Measurements from ENCODE around the gene MOGAT1.
"Not testable (repeated sequence)": the region's sequence is repeated elsewhere in the genome, so short reads cannot be mapped to it uniquely, and the experiment has no call there.

Gene MOGAT1

DNA sequence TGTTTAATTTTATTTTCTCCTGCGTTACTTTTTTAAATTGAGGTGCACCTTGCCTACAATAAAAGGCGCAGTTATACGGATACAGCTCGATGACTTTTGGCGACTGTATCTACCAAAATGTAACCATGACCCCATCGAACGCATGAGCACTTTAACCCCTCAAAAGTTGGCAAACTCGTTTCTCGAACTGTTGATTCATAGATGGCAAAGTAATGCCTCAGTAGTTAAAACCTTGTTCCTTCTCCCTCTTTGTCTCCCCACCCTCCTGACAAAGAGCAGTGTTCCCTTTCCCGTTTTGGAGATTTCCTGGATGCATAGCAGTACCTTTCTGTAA, 577 bp downstream of the MOGAT1 start:
- DNase-seq, result no peak

DNA sequence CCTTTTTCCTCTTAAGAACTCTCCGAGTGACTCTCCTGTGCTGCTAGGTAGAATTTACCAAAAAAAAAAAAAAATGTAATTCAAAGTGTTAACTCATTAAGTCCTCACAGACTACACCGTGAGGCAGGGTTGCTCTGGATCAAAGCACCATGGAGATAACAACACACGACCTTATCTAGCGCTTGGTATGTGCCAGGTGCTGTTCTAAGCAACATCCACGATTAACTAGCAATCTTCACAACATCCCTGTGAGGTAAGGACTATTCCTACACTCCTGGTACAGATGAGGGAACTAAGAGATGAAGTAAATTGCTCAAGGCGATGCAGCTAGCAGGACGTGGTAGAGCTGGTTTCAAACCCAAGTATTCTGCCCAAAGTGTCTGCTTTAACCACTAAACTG, 1.8 kb downstream of the MOGAT1 start:
- no peak for DNase-seq

DNA sequence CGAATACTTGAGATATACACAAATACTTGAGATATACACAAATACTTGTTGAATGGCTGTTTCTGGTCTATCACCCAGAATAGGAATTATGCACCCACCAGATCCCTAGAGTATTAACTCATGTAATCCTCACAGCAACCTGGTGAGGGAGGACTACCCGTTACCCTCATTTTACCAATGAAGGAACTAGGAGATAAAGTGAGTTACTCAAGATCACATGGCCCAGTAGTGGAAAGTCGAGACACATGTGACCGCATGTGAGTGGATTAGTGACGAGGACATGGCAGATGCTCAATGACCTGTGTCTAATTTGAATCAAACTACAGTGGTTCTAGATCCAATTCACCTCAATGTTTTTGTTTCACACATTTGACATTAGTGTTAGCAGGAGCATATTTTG, 2.4 kb downstream of the MOGAT1 start:
- DNase-seq, result no peak

DNA sequence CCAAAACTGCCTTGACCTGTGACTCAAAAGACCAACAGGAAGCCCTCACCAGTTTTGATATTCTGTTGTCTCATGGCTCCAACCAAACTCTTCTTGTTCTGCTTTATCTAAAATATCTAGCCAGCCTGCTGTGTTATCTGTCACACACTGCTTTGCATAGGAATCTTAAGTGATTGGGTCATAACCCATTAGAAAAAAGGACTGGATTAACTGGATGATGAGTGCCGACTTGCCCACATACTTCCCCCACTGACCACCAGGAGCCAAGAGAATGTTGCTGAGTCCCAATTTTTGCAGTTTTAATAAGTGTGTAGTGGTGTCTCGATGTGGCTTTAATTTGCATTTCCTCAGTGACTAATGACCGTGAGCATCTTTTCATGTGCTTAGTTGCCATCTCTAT, 6.5 kb downstream of the MOGAT1 start:
- no peak for DNase-seq

DNA sequence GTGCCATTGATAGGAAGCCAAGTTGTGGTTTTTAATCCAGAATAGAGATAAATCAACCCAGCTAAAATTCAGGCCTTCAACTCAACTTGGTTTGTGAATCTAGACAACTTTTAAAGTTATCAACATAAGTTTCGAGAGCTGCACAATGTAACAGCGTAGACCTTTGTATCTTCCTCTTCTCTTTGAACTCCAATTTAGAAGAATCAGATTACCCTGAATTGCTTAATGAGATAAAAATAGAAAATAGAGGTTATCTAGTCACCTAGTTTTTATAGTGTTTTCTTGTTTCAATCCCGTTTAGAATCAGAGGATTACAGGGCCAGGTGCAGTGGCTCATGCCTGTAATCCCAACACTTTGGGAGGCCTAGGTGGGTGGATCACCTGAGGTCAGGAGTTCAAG, 12.3 kb downstream of the MOGAT1 start:
- DNase-seq, result no peak

DNA sequence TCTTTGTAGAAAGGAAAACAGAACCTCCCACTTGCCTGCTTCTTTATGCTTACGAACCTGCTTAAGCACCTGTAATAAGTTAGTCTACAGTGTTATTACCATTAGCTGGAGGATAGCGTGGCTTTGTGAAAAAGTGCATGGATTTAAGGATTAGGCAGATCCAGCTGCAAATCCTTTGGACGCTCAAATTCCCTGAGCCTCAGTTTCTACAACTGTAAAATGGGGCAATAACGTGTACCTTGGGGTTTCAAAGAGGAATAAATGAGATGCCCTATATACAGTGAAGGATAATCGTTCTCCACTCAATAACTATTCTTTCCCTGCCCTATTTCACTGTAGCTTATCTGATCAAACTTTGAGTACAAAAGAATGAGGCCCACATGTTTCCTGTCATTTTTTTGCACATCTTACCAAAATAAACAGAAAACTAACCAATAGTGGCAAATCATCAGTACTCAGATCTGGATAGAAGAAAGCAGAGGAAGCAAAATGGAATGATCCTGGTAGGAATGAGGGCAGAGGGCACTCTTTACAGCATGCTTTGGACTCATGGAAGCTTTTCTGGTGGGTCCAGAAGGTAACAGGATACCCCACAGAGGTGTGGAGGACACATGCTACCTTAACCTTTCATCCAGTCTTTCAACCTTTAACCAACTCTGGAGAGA, 14.8 kb downstream of the MOGAT1 start:
- no peak for DNase-seq

DNA sequence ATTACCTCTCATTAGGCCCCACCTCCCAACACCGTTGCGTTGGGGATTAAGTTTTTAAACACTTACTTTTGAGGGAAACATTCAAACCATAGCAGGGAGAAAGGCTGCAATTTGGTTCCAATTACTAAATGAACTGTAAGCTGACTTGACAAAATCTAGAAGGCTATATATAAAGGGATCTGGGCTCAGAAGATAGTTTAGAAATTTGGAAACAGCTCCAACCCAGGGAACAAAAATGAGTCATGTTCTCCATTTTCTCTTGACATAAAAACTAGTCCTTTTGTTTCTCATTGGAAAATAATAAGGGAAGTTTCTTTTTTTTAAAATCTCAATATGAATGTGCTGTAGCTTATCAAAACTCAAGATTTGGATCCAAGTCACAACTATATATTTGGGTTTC, 17.5 kb downstream of the MOGAT1 start:
- no peak for DNase-seq

DNA sequence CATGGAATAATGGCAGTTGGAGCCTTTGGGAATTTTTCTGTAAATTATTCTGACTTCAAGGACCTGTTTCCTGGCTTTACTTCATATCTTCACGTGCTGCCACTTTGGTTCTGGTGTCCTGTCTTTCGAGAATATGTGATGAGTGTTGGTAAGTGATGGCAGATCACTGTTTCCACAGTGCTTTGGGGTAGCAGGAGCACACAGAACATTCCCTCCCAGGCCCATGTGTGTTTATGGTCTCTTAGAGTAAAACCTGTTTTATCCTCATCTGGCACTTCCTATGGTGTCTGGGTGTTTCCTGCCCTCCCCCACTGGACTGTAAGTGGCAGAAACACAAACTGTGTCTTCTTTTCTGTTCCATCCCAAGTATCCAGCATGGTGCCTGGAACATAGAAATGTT, 17.9 kb downstream of the MOGAT1 start:
- DNase-seq, result no peak

DNA sequence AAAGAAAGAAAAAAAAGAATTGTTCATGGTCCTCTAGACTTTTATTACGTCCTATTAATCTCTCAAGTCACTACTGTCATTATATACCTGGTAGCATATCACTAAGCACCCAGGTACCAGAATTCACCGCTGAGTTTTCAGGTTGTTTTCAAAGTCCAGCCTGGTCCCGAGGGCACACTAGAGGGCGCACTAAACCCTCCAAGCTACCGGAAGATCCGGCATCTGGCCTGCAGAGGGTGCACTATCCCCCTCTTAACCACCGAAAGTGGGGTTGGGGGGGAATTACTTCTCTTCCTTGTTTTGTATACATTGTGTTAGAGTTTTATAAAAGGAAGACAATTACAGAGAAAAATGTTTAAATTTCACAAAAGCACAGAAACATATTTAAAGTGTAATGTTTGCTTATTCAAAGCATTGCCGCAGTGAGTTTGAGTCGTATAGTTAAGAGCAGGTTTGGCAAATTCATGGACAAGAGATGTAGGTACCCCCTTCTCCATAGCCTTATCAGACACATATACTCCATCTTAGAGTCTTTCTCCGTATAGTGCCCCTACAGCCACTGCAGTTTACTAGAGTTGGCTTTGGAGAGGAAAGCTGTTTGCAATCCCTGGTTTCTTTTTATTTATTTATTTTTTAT, 19.2 kb downstream of the MOGAT1 start:
- DNase-seq, result peak; percentile 71

DNA sequence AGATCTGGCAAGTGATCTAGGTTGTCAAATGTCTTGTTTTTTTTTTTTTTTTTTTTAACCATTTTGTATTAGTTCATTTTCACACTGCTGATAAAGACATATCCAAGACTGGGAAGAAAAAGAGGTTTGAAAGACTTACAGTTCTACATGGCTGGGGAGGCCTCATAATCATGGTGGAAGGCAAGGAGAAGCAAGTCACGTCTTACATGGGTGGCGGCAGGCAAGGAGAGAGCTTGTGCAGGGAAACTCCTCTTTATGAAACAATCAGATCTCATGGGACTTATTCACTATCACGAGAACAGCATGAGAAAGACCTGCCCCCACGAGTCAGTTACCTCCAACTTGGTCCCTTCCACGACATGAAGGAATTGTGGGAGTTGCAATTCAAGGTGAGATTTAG, 22.0 kb downstream of the MOGAT1 start:
- DNase-seq, result not testable (repeated sequence)

DNA sequence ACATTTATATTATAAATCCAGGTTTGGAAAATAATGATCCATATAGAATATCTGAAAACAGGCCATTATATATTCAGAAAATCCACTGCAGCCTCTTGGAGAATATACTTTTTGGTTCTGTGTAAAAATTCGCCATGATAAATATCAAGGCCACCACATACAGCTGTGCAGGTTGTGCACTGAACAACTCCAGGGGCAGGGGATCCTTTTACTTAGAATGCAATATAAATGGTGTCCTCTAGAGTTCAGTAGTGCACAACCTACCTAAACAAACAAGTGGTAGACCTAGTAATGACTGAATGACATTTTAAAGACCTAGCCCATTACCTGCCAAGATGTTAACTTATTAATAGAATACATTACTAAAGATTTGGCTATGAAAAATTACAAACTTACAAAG, 22.4 kb downstream of the MOGAT1 start:
- peak; percentile 5 for DNase-seq

DNA sequence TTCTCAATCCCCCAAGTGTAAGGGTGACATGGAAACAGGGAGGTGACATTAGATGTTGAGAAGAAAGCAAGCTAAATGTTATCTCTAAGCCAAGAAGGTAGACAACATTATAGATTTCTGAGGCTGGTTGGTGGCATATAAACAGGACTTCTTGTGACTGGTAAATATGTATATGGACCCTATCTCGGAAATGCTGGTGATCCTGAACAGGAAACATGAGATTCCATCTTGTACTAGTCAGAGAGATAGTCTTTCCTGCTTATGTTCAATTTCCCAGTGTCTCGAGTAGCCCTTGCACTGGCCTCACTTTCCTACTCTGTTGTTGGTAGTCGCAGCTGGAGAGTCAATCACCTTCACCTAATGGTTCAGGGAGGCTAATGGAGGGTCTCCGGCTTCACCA, 26.8 kb downstream of the MOGAT1 start:
- no peak for DNase-seq

DNA sequence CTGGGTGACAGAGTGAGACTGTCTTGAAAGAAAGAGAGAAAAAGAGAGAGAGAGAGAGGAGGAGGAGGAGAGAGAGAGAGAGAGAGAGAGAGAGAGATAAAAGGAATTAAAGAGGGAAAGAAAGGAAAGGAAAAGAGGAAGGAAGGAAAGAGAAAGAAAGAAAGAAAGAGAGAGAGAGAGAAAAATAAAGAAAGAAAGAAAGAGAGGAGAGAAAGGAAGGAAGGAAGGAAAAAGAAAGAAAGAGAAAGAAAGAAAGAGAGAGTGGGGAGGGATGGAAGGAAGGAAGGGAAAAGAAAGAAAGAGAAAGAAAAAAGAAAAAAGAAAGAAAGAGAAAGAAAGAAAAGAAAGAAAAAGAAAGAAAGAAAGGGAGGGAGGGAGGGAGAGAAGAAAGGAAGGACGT, 29.8 kb downstream of the MOGAT1 start:
- DNase-seq, result no peak

DNA sequence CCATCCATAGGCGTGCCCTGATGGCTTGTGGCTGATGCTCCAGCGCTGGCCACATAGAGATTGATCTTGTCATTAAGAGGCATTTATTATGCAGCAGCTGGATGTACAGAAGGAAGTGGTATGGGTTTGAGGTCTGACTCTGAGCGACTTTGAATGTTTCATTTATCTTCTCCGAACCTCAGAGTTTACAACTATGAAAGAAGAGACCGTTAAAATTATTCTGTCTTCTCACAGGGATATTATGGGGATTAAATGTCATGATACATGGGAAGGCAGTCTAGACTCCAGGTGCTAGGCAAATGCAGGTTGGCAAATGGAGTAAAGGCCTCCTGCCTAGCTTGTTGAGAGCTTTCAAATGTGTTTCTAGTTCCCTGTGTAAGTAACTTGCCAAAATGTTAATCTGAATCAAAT, 30.3 kb downstream of the MOGAT1 start:
- no peak for DNase-seq

DNA sequence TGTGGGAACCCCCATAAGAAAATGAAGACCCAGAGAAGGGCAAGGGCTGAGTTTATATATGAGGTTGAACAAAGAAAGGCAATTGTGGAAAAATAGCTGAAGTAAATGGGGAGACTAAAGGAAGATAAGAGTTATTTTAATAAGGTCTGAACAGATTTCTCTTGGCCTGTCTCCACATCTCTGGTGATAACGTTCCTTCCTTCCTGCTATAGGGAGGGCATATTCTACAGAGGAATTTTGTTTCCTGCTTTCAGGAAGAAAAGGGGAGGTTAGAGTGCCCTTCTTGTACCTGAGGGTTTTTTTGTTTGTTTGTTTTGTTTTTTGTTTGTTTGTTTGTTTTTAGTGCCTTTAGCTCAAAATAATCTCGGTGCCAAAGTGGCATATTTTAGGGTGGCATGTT, 31.6 kb downstream of the MOGAT1 start:
- no peak for DNase-seq

DNA sequence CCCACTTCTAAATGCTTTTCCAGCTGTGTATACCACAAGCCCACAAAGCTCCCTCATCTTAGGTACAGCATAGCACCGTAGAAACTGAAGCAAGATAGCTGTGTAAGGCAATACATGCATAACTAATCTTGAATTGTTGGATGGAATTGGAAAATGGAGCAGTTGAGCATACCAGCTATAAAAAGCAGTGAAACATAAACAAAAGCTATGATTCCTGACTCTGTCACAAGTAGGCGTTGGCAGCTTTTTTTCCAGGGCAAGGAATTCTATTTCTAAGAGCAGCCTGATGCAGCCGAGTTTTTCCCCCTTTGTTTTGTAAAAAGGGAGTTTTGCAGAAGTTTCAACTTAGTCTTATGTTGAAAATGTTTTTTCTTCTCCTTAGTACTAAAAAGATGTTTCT, 32.4 kb downstream of the MOGAT1 start:
- no peak for DNase-seq

DNA sequence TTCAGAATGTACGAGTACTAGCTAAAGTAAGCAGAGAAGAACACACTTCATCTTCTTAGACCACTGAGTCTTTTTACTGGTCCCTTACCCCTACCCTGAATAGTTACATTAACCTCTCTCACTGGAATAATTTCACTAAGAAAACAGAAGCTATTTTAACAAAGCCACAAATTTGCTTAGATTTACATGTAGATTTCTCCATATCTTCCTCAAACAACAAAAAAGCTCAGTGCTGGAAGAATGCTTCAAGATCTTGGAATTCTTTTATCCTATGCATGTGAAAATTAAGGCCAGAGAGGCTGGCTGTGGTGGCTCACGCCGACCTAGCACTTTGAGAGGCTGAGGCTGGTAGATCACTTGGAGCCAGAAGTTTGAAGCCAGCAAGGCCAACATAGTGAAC, 35.2 kb downstream of the MOGAT1 start:
- no peak for DNase-seq

DNA sequence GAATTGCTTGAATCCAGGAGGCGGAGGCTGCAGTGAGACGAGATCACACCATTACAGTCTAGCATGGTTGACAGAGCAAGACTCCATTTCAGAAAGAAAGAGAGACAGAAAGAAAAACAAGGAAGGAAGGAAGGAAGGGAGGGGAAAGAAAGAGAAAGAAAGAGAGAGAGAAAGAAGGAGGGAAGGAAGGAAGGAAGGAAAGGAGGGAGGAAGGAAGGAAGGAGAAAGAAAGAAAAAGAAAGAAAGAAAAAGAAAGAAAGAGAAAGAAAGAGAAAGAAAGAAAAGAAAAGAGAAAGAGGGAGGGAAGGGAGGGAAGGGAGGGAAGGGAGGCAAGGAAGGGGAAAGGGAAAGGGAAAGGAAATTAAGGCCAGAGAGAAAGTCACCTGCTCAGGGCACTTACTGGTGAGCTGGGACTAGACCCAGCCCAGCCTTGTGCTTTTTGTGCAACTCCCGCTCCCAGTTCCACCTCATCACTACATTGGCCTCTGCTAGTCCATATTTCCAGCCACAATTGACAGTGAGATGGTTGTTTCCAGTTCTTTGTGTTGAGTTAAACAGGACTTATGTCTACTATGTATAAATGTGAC, 35.7 kb downstream of the MOGAT1 start:
- DNase-seq, result no peak

DNA sequence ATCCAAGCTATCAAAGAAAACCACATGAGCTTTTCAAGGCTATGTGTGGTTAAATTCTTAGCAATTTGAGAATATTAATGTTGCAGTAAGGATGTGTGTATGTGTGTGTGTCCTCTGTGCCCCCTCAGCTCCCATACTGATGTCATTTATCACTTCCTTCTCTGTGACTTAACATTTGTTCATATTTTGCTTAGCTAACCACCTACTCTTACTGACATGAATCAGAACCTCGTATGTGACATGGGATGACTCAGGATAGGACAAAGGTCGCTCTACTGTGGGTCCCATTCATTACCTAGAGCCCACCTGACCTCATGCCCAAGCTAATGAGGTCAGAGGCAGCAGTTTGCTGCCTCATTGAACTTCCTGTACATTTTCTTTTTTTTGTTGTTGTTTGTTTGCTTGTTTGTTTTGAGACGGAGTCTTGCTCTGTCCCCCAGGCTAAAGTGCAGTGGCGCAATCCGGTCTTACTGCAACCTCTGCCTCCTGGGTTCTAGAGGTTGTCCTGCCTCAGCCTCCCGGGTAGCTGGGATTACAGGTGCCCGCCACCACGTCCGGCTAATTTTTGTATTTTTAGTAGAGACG, 36.3 kb downstream of the MOGAT1 start:
- no peak for DNase-seq

DNA sequence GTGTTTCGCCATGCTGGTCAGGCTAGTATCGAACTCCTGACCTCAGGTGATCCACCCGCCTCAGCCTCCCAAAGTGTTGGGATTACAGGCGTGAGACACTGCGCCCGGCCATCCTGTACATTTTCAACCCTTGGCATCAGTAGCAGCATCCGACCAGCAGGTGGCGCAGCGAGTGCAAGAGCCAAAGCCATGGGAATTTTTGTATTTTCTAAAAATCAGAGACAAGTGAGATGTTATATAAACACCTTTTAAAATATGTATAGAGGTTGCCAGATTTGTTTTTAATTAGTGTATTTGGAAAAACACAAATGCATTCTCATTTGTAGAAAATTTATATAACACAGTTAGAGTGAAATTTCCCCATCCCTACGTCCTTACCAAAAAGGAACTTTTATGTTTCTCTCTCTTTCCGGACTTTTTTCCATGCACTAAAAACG, 36.8 kb downstream of the MOGAT1 start:
- peak; percentile 84 for DNase-seq

DNA sequence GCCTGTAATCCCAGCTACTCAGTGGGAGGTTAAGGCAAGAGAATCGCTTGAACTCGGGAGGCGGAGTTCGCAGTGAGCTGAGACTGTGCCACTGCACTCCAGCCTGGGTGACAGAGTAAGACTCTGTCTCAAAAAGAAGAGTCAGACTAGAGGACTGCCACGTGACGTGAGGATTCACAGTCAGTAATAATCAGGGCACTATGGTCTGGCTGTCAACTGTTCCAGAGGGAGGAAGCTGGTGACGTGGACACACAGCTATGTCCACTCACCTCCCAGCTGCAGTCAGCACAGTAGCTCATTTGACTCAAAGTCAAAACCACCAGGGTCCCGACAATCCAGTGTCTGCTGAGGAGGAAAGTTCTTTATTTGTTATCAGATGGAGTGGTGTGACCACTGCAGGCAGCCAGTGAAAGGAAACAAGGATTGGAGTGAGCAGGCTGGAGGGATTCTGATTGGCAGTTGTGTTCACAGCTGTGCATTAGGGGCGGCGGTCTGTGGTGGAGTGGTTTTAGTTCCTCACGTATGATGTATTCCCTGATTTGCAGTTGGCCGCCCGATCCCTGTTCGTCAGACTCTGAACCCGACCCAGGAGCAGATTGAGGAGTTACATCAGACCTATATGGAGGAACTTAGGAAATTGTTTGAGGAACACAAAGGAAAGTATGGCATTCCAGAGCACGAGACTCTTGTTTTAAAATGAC, 37.9 kb downstream of the MOGAT1 start:
- DNase-seq, result peak; percentile 80

DNA sequence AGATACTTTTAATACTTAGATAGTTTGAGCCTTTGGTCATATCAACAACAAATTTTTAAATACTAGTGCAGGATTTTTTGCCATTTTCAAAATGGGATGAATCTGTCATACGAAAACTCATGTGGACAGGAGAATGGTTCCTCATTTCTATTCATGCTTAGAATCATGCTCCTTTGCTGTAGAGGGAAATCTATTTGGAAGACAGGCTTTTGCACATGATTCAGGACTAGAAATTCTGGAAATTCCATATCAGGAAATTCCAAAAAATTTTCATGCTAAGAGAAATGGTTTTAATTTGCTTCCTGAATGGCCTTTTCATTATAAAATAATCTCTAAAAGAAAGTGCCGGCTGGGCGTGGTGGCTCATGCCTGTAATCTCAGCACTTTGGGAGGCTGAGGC, 39.3 kb downstream of the MOGAT1 start:
- no peak for DNase-seq

DNA sequence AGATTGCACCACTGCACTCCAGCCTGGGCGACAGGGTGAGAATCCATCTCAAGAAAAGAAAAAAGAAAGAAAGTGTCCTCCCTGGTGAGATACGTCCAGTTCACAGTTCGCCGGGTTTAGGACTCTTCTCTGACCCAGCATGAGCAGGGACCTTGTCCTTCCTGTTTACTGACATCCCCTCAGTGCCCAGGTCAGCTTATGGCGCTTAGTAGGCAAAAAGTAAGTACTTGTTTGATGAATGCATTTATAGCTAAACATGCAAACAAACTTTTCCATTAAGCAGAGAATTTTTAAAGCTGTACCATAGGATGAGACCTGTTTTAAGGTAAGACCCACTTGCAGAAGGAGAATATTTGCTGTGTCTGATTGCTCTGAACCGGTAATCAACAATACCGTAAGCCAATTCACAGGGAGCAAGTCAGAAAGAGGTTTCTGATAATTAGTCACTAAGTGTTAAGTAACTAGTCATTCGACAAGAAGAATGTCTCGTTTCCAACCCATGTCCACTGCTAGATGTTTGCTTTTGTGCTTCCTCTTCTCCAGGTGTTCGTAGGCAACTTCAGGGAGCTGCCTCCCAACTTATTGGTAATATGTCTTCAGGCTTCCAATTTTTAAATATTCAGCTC, 40.0 kb downstream of the MOGAT1 start:
- DNase-seq, result no peak

Measured in NCI-H510A treated with DMSO at 0.1 percent for 48 hours (cell line).